GM10266 (cell line): ENCODE results near the gene CNR2.
A peak's percentile ranks its signal among the peaks of the same experiment; 100 is the strongest.
"Not testable (repeated sequence)": the region's sequence is repeated elsewhere in the genome, so short reads cannot be mapped to it uniquely, and the experiment has no call there.

ENCODE experiments used
- DNase-seq: peaks from one replicate; pipeline ENCODE4 v3.0.0; 2012; ENCODE audit errors: extremely low spot score
- CTCF ChIP-seq: IDR thresholded peaks from 2 replicates; pipeline ENCODE4 v1.5.1; 2012; ENCODE audit warnings: mild to moderate bottlenecking, low read depth; ENCODE audit not compliant: control insufficient read depth, insufficient read depth; ENCODE audit errors: missing control alignments

Gene CNR2

GRCh38 chr1:23906731-23907130 is 6.4 kb downstream of the CNR2 start:
- DNase-seq = no peak
- TF ChIP-seq CTCF = no peak

GRCh38 chr1:23905461-23906025 is 7.6 kb downstream of the CNR2 start:
- no peak for TF ChIP-seq CTCF
- DNase-seq = no peak

GRCh38 chr1:23904748-23905357 is 8.3 kb downstream of the CNR2 start:
- TF ChIP-seq CTCF = no peak
- peak; percentile 75 for DNase-seq

GRCh38 chr1:23903754-23904153 is 9.4 kb downstream of the CNR2 start:
- no peak for TF ChIP-seq CTCF
- DNase-seq = no peak

GRCh38 chr1:23902321-23903278 is 10.6 kb downstream of the CNR2 start:
- DNase-seq = no peak

GRCh38 chr1:23900017-23900416 is 13.1 kb downstream of the CNR2 start:
- not testable (repeated sequence) for DNase-seq

More at GRCh38 chr1:23902321-23903278, 10.6 kb downstream of the CNR2 start:
- TF ChIP-seq CTCF = no peak

- TF ChIP-seq CTCF = no peak
- DNase-seq = no peak
These were observed 14.1 kb downstream of the CNR2 start for GRCh38 chr1:23899070-23899469.
